Fibroblast of skin of right biceps (primary cell): Measurements from ENCODE around the gene OLFM1.

Experiments used
- DNase-seq: peaks from one replicate; pipeline ENCODE4 v3.0.0-alpha.2; 2013

Gene OLFM1

DNA sequence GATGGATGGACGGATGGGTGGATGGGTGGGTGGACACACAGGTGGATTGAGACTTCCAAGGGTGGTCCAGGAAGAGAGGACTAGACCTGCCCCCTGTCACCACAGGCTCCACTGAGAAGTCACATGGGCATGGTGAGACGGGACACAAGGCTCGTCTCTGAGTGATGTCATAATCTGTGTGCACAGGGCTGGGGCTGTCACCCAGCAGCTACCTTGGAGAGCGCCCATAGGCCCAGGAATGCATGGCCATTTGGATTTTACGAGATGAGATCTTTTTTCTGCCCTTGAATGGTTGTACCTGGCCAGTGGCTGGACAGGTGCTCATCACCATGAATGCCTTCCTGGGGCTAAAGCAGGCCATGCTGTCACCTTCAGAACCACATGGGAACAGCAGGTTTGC is 3.1 kb downstream of the OLFM1 start:
- DNase-seq = no peak

- DNase-seq = no peak
These were observed 4.1 kb downstream of the OLFM1 start for GRCh38 chr9:135091545-135091944.

DNA sequence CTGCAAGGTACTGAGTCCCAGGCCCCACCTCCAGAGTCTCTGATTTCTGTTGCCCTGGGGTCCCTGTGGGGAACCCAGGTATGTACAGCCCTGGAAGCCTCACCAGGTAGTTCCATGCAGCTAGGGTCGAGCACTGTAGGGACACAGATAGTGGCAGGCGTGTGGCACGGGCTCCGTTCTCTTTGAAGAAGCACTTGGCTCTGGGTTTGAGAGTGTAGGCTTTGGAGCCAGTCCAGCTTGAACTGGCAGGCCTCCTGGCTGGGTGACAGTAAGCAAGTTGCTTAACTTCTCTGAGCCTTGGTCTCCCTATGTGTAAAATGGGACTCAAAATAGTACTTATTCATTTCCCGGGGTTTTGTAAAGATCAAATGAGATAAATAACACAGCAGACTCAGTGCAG is 5.6 kb downstream of the OLFM1 start:
- DNase-seq = no peak

- DNase-seq = no peak
These were observed 6.6 kb downstream of the OLFM1 start for GRCh38 chr9:135093911-135094584.

GRCh38 chr9:135095470-135096407 is 8.3 kb downstream of the OLFM1 start:
- no peak for DNase-seq

GRCh38 chr9:135096408-135096895 is 9.0 kb downstream of the OLFM1 start:
- DNase-seq = no peak

GRCh38 chr9:135098400-135099105 is 11.1 kb downstream of the OLFM1 start:
- peak; percentile 15 for DNase-seq

- no peak for DNase-seq
These were observed 12.1 kb downstream of the OLFM1 start for GRCh38 chr9:135099574-135099973.

DNA sequence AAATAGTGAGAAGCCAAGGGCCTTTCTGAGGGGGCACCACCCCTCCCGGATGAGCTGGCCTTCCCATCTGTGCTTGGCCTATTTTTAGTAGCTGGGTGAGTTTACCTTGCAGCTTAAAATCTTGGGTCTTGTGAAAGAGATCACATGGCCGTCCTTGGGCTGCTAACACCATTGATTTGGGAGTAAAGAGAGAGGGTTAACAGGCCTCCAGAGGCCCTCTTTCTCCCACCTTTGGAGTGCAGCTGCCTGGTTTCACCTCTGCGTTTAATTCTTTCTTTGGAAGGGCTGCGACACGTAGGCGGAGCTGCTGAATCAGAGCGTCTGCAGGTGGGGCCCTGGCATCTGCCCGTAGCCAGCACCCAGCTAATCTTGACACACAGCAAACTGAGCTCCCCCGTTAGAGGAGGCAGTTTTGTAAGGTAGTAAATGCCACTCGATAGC is 12.8 kb downstream of the OLFM1 start:
- no peak for DNase-seq

DNA sequence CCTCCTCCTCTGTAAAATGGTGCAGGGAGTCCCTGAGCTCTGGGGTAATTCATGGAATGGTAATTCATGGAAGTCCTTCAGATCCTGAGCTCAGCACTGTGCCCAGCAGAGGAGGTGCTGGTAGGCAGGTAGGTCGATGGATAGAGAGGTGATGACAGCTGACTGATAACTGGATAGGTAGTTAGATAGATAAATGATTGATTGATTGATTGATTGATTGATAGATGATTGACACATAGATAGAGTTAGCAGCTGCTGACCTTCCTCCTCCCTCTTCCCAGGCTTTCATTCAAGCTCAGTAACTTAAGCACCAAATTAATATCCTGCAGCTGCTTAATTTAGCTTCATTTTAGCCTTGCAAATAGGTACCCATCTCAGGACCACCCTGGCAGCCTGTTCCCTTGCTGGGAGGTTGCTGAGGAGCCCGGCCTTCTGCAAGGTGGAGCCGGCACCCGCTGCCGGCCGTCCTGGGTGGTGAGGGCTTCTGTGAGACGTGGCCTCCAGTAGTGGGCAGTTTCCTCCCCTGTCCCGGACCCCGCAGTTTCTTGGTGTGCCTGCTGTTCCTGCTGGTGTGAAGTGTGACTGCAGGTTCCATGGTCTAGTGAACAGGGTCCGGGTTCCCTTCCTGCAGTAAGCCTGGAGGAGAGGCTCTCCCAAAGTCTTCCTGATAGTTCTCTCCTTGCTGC is 13.4 kb downstream of the OLFM1 start:
- DNase-seq = no peak

- no peak for DNase-seq
These were observed 14.0 kb downstream of the OLFM1 start for GRCh38 chr9:135101486-135101885.

DNA sequence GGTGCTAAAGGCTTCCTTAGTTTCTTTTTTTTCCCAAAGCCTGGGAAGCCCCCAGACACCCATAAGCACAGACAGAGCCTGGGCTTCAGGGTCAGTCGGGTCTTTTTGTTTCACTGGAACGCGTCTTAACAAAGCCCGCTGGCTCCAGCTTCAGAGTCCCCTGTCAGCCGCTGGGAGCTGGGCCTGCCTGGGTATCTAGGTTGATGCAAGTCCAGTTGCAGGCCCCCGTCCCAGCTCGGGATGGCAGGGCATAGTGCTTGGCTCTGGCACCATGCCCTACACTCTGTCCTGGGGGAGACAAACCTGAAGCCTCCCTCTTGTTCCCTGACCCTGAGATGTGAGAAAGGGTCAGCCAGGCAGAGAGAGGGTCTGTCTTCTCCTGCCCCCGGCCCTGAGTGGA is 14.5 kb downstream of the OLFM1 start:
- no peak for DNase-seq

DNA sequence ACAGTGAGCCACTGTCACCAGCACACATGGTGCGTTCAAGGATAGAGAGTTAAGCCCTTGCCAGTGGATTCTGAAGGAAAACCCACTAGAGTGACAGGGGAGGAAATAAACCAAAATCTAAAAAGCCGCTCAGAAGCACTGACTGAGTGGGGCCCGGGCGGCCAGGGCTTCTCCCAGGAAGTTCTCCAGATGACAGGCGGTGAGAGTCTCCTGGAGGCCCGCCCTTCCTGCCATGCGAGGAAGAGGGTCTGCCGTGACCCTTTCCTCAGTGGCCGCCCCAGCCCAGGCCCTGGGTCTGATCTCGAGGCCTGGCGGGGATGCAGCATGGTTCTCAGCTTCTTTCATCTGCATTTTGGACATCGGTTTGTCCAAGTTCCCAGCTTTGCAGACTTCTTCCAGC is 14.9 kb downstream of the OLFM1 start:
- DNase-seq = no peak

GRCh38 chr9:135103001-135103446 is 15.6 kb downstream of the OLFM1 start:
- DNase-seq = no peak

DNA sequence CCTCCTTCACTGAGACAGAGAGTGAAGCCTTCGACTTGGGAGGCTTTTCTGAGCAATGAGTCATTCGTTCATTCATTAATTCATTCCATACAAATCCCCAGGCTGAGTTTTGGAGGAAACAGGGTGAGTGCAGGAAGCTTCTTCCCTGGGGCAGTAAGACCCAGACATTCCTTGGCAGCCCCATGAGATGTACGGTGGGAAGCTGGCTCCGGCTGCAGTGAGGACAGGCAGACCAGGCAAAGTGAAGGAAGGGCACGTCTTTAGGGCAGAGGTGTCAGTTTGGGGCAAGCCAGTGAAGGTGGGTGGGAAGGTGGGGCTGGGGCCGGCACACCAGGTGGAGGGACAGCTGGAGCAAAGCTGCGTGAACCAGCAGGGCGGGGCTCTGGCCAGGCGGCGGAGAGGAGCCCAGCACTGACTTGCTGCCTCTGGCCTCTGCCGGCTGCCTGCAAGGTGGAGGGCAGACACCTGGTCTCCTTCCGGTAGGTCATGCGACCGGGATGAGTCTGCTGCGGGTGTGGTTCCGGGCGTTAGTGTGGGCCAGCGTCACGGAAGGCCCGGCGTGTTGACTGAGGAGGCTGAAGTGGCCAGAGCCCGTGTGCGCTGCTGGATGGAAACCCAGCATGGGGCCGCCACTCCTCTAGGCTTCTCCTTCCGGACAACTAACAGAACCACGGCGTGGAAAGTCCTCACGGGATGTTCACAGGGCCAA is 16.6 kb downstream of the OLFM1 start:
- no peak for DNase-seq

DNA sequence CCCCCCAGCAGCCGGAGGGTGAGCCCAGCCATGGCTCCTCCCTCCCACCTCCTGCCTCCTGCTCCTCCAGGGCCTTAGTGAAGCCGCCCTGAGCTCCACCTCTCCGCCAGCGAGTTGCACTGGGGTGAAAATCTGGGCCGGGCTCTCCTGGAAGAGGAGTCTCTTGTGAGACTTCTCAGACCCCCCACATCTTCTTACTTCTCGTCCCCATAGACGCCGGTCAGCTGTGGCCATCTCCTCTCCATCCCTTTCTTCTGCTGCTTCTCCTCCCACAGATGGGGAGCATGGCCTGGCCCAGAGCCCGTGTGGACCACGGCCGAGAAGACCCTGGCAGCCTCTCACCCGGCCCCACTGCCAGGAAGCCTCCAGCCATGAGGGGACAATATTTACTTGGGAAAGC is 17.3 kb downstream of the OLFM1 start:
- no peak for DNase-seq

GRCh38 chr9:135105211-135105745 is 17.8 kb downstream of the OLFM1 start:
- DNase-seq = no peak

- DNase-seq = no peak
These were observed 18.5 kb downstream of the OLFM1 start for GRCh38 chr9:135105938-135106491.

DNA sequence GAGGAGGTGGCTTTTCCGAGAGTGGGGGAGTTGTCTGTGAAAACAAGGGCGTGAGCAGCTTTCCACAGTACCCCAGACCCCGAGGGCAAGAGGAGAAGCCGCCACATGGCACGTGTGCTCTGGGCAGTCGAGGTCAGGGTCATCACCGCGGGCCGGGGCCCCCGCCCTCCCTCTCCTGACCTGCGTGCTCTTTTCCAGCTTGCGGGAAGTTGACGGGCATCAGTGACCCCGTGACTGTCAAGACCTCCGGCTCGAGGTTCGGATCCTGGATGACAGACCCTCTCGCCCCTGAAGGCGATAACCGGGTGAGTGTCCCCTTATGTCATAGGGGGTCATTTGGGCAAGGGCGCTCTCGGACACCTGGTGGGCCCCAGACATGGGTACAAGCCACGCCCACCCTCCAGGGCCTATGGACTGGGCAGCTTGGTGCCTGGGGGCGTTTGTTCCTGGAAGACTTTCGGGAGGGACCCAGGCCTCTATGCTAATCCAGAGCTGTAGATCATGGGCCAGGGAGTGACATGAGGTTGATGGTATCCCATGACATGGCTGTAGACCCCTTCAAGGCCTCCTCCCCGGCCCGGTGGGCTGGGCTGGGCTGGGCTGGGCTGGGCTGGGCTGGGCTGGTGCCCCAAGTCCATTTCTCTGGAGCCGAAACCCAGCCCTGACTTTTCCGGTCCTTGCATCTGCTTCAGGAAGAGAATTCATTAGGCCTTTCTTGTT is 19.2 kb downstream of the OLFM1 start:
- no peak for DNase-seq

- DNase-seq = no peak
These were observed 20.2 kb downstream of the OLFM1 start for GRCh38 chr9:135107581-135108235.
